H9 (cell line): ENCODE measurements around the gene PYHIN1. TPM values are rescaled to one million over a fixed set of nuclear protein-coding genes. Genes with fewer than 3 reads are reported as not detected.

Experiments
- DNase-seq: peaks from one replicate; pipeline ENCODE4 v3.0.0-alpha.2; 2017
- H2AFZ ChIP-seq: one replicate; pipeline ENCODE4 v1.6.1; 2013; ENCODE audit warnings: mild to moderate bottlenecking, low read length, control low read depth, moderate library complexity
- H2AK5ac ChIP-seq: 2 replicates; pipeline ENCODE4 v1.6.1; 2013; ENCODE audit warnings: low read length, control low read depth, mixed read lengths; ENCODE audit not compliant: insufficient read length
- H2BK120ac ChIP-seq: one replicate; pipeline ENCODE4 v1.6.1; 2013; ENCODE audit warnings: low read depth, mild to moderate bottlenecking, low read length, control low read depth, inconsistent platforms; ENCODE audit not compliant: poor library complexity, severe bottlenecking
- H2BK12ac ChIP-seq: 2 replicates; pipeline ENCODE4 v1.6.1; 2013; ENCODE audit warnings: low read length, control low read depth, mixed read lengths, low read depth; ENCODE audit not compliant: insufficient read length
- H2BK15ac ChIP-seq: 2 replicates; pipeline ENCODE4 v1.6.1; 2013; ENCODE audit warnings: low read depth, low read length, control low read depth
- H2BK20ac ChIP-seq: one replicate; pipeline ENCODE4 v1.6.1; 2013; ENCODE audit warnings: low read depth, mild to moderate bottlenecking, low read length, control low read depth, inconsistent platforms; ENCODE audit not compliant: poor library complexity, severe bottlenecking
- H2BK5ac ChIP-seq: 2 replicates; pipeline ENCODE4 v1.6.1; 2013; ENCODE audit warnings: low read length, control low read depth, mixed read lengths; ENCODE audit not compliant: insufficient read length
- H3K14ac ChIP-seq: 2 replicates; pipeline ENCODE4 v1.6.1; 2013; ENCODE audit warnings: low read length, control low read depth; ENCODE audit not compliant: insufficient read depth
- H3K18ac ChIP-seq: 2 replicates; pipeline ENCODE4 v1.6.1; 2013; ENCODE audit warnings: low read depth, mild to moderate bottlenecking, mixed read lengths, low read length, control low read depth; ENCODE audit not compliant: insufficient read length
- H3K23ac ChIP-seq: 2 replicates; pipeline ENCODE4 v1.6.1; 2013; ENCODE audit warnings: low read length, control low read depth, mixed read lengths, low read depth; ENCODE audit not compliant: insufficient read length
- H3K23me2 ChIP-seq: 2 replicates; pipeline ENCODE4 v1.6.1; 2013; ENCODE audit warnings: low read depth, mild to moderate bottlenecking, mixed read lengths, low read length, control low read depth; ENCODE audit not compliant: insufficient read length, poor library complexity, severe bottlenecking
- H3K27ac ChIP-seq: 2 replicates; pipeline ENCODE4 v1.5.1; 2013; ENCODE audit warnings: low read length, control low read depth, mixed read lengths, low read depth; ENCODE audit not compliant: insufficient read length
- H3K27me3 ChIP-seq: 2 replicates; pipeline ENCODE4 v1.6.1; 2013; ENCODE audit warnings: low read length, control low read depth, inconsistent platforms; ENCODE audit not compliant: insufficient read depth
- H3K4ac ChIP-seq: 2 replicates; pipeline ENCODE4 v1.6.1; 2013; ENCODE audit warnings: low read depth, mild to moderate bottlenecking, control low read depth, inconsistent platforms, low read length, moderate library complexity
- H3K4me1 ChIP-seq: 2 replicates; pipeline ENCODE4 v1.6.1; 2013; ENCODE audit warnings: low read length, control low read depth, inconsistent platforms; ENCODE audit not compliant: insufficient read depth
- H3K4me2 ChIP-seq: 2 replicates; pipeline ENCODE4 v1.6.1; 2013; ENCODE audit warnings: low read length, control low read depth, mixed read lengths; ENCODE audit not compliant: insufficient read length, insufficient read depth
- H3K56ac ChIP-seq: 2 replicates; pipeline ENCODE4 v1.6.1; 2013; ENCODE audit warnings: low read depth, mild to moderate bottlenecking, mixed read lengths, low read length, control low read depth; ENCODE audit not compliant: insufficient read length
- H3K79me1 ChIP-seq: 2 replicates; pipeline ENCODE4 v1.6.1; 2013; ENCODE audit warnings: low read depth, mild to moderate bottlenecking, moderate library complexity, low read length, control low read depth, inconsistent platforms; ENCODE audit not compliant: insufficient read depth, poor library complexity, severe bottlenecking
- H3K79me2 ChIP-seq: 2 replicates; pipeline ENCODE4 v1.6.1; 2013; ENCODE audit warnings: low read length, control low read depth, inconsistent platforms; ENCODE audit not compliant: insufficient read depth
- H3K9ac ChIP-seq: 2 replicates; pipeline ENCODE4 v1.6.1; 2013; ENCODE audit warnings: low read length, control low read depth, mixed read lengths; ENCODE audit not compliant: insufficient read length; ENCODE audit errors: extremely low read depth
- H3K9me3 ChIP-seq: one replicate; pipeline ENCODE4 v1.6.1; 2013; ENCODE audit warnings: low read depth, low read length, inconsistent platforms; ENCODE audit not compliant: control insufficient read depth
- H3T11ph ChIP-seq: one replicate; pipeline ENCODE4 v1.6.1; 2013; ENCODE audit warnings: mild to moderate bottlenecking, low read length, control low read depth, inconsistent platforms
- H4K20me1 ChIP-seq: one replicate; pipeline ENCODE4 v1.6.1; 2013; ENCODE audit not compliant: control insufficient read depth, insufficient read length, insufficient read depth
- H4K5ac ChIP-seq: 2 replicates; pipeline ENCODE4 v1.6.1; 2013; ENCODE audit warnings: low read depth, mild to moderate bottlenecking, mixed read lengths, low read length, control low read depth; ENCODE audit not compliant: insufficient read length
- H4K8ac ChIP-seq: replicated peaks from 2 replicates; pipeline ENCODE4 v1.6.1; 2013; ENCODE audit warnings: low read length, control low read depth, mixed read lengths, low read depth; ENCODE audit not compliant: insufficient read length
- H4K91ac ChIP-seq: 2 replicates; pipeline ENCODE4 v1.6.1; 2013; ENCODE audit warnings: low read depth, mild to moderate bottlenecking, moderate library complexity, mixed read lengths, low read length, control low read depth; ENCODE audit not compliant: insufficient read length
- H3K27ac Mint-ChIP-seq, 3 experiments: 2 replicates in 2 of 3; 3 replicates in 1 of 3; pipeline ENCODE4 v1.8.0; 2020 to 2021; ENCODE audit warnings: mixed read lengths in 3 of 3, mild to moderate bottlenecking in 1 of 3, moderate library complexity in 1 of 3
- H3K27me3 Mint-ChIP-seq: 2 replicates; pipeline ENCODE4 v1.8.0; 2021; ENCODE audit warnings: low read depth, mild to moderate bottlenecking, moderate library complexity, mixed read lengths
- H3K36me3 Mint-ChIP-seq, 3 experiments: 2 replicates in 2 of 3; 3 replicates in 1 of 3; pipeline ENCODE4 v1.8.0; 2020 to 2021; ENCODE audit warnings: low read depth in 3 of 3, mixed read lengths in 3 of 3; ENCODE audit not compliant: insufficient read depth in 1 of 3
- H3K4me1 Mint-ChIP-seq, 2 experiments: 2 replicates each; pipeline ENCODE4 v1.8.0; 2020; ENCODE audit warnings: mixed read lengths in 2 of 2
- H3K4me3 Mint-ChIP-seq, 2 experiments: 2 replicates in 1 of 2; 3 replicates in 1 of 2; pipeline ENCODE4 v1.8.0; 2020 to 2021; ENCODE audit warnings: mild to moderate bottlenecking in 2 of 2, mixed read lengths in 2 of 2, moderate library complexity in 1 of 2
- H3K9me3 Mint-ChIP-seq, 2 experiments: 2 replicates in 1 of 2; 3 replicates in 1 of 2; pipeline ENCODE4 v1.8.0; 2020; ENCODE audit warnings: mild to moderate bottlenecking in 2 of 2, mixed read lengths in 2 of 2, moderate library complexity in 1 of 2
- CTCF ChIP-seq: fragments of 200-600 bp; sonication (generic); conservative IDR thresholded peaks from 3 replicates; pipeline ENCODE4 v1.8.0; 2021; ENCODE audit warnings: antibody characterized with exemption, mild to moderate bottlenecking
- WGBS: extraction: QIAGEN DNeasy Blood & Tissue Kit; methylation state at CpG from one replicate; pipeline ENCODE4 v1.1.7; 2013; ENCODE audit warnings: missing lambda C conversion rate, low lambda C conversion rate, mixed read lengths; ENCODE audit not compliant: insufficient read length; ENCODE audit errors: extremely low coverage; 5-methylcytosine and 5-hydroxymethylcytosine counted together
- total RNA-seq: library from RNA; stranded (reverse); gene quantifications from 2 replicates; pipeline ENCODE4 v1.2.1, GENCODE V29; 2021

The PYHIN1 gene
- total RNA-seq, 1 experiment from 2014 or later: not detected

DNA sequence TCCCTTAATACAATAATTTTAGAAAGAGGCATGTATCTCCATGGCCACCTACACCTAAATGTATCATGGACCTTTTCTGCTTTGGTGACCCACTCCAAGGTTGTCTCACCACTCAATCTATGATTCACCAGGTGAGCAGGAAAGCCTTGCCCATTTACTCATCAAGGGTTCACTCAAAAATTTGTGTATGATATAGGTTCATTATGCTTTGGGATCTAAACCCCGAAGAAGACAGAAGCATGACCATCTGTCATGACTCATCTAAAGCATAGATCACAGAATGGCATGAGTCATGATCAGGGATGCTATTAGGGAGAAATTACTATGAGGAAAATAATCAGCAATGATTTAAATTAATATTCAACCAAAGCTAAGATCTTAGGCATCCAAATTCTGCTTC, 38.5 kb downstream of the PYHIN1 start:
- Mint-ChIP-seq H3K27ac (no peak overlapping the region), H3K36me3 (no peaks in the 10 kb centered on the region), H3K4me1 (no peaks in the 10 kb centered on the region), H3K4me3 (no peak overlapping the region), H3K9me3 (peaks cover 0 to 4% of the 10 kb centered on the region in 2 experiments; a peak in 2 of 5 replicates), H3K27me3 (no peaks in the 10 kb centered on the region)
- Histone ChIP-seq H4K91ac (no peak overlapping the region), H3K23me2 (no peaks in the 10 kb centered on the region), H2AFZ (no peak overlapping the region), H3K9me3 (no peaks in the 10 kb centered on the region), H3T11ph (no peak overlapping the region), H3K4me1 (no peaks in the 10 kb centered on the region), H3K79me2 (no peaks in the 10 kb centered on the region), H4K20me1 (no peaks in the 10 kb centered on the region), H3K4ac (no peak overlapping the region), H3K27me3 (no peaks in the 10 kb centered on the region), H3K79me1 (no peaks in the 10 kb centered on the region), H3K18ac (no peak overlapping the region), H2BK12ac (no peak overlapping the region), H2BK120ac (no peak overlapping the region), H4K8ac (no peak overlapping the region), H4K5ac (no peak overlapping the region), H2AK5ac (no peak overlapping the region), H3K9ac (no peak overlapping the region), H3K23ac (no peak overlapping the region), H3K27ac (no peak overlapping the region), H3K4me2 (no peak overlapping the region), H2BK15ac (no peak overlapping the region; the same call in 1 of the 2 replicates), H2BK20ac (no peak overlapping the region), H3K14ac (no peak overlapping the region), H3K56ac (no peak overlapping the region), H2BK5ac (no peak overlapping the region)
- no peak for DNase-seq
- TF ChIP-seq CTCF: no peak
- WGBS: no CpG with 5 or more reads among the region's 1 CpG
